Vagina (tissue), 2 donors: ENCODE data around the gene AQP12A. TPM values are rescaled to one million over a fixed set of nuclear protein-coding genes. Genes with fewer than 3 reads are reported as not detected.
"Not testable (repeated sequence)": the region's sequence is repeated elsewhere in the genome, so short reads cannot be mapped to it uniquely, and the experiment has no call there.

Experiments
- DNase-seq, 2 donors: peaks; one replicate each; pipeline ENCODE4 v3.0.0-alpha.2; 2017; ENCODE audit errors: extremely low spot score in 2 of 2
- H3K27ac ChIP-seq: fragments of 200-600 bp; sonication (generic); one replicate; pipeline ENCODE4 v1.5.1; 2019
- H3K27me3 ChIP-seq: fragments of 200-600 bp; sonication (generic); one replicate; pipeline ENCODE4 v1.5.1; 2019
- H3K36me3 ChIP-seq, 2 donors: fragments of 200-600 bp; sonication (generic); one replicate each; pipeline ENCODE4 v1.5.1; 2017 to 2019
- H3K4me1 ChIP-seq: fragments of 200-600 bp; sonication (generic); one replicate; pipeline ENCODE4 v1.5.1; 2019
- H3K4me3 ChIP-seq, 2 donors: fragments of 200-600 bp; sonication (generic); 1 replicate in 1 of 2; 2 replicates in 1 of 2; pipeline ENCODE4 v1.5.1; 2016 to 2019
- H3K9me3 ChIP-seq: fragments of 200-600 bp; sonication (generic); one replicate; pipeline ENCODE4 v1.5.1; 2019
- POLR2A ChIP-seq, 2 donors: fragments of 450-650 bp; IDR thresholded peaks; one replicate each; pipeline ENCODE4 v1.6.1; 2017; ENCODE audit warnings: antibody characterized with exemption in 2 of 2, mild to moderate bottlenecking in 2 of 2, moderate library complexity in 2 of 2
- POLR2AphosphoS5 ChIP-seq, 2 donors: sonication (generic); formaldehyde crosslinking; IDR thresholded peaks; one replicate each; pipeline ENCODE4 v1.9.0; 2017; ENCODE audit warnings: antibody characterized with exemption in 2 of 2, mild to moderate bottlenecking in 2 of 2, low read depth in 1 of 2; ENCODE audit not compliant: insufficient read depth in 1 of 2
- intact Hi-C: fragments of 100-400 bp; cut with DNase I; formaldehyde crosslinking; loops from one replicate; pipeline ENCODE4 v1.15.1; 2023
- total RNA-seq: library from RNA; depleted of rRNA; stranded (reverse); fragments of >200 nt; gene quantifications from one replicate; pipeline ENCODE4 v1.2.3, GENCODE V29; 2016
- TF ChIP-seq, protein P1 (sequence below), 3 experiments: fragments of 450-650 bp in 2 of 3; fragments of 200-600 bp in 1 of 3; sonication (generic) in 1 of 3; IDR thresholded peaks; one replicate each; pipeline ENCODE4 v1.5.1; 2017 to 2019; ENCODE audit warnings: antibody characterized with exemption in 3 of 3, mild to moderate bottlenecking in 2 of 3, moderate library complexity in 2 of 3

The AQP12A gene
- total RNA-seq, 1 donor from 2014 or later: not detected

DNA sequence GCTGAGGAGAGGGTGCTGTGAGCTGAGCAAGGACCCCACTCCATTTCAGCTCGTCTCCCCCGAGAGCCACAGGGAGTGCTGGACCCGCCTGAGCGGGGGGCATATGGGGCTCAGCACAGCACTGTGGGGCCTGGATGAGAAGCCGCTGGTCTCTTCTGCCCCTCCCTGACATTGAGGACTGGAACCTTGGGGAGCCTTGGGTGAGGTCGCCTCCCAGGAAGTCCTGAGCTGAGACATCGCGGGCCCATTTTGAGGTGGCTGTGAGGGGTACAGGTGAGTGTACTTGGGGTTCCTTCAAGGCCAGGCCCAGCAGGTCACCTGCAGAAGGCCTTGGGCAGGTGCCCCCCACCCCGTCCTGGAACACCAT lies 3.1 kb upstream of the AQP12A start:
- Histone ChIP-seq H3K27me3 (no peaks in the 10 kb centered on the region), H3K27ac (no peak overlapping the region), H3K9me3 (no peaks in the 10 kb centered on the region), H3K4me3 (no peak overlapping the region), H3K36me3 (no peaks in the 10 kb centered on the region), H3K4me1 (no peaks in the 10 kb centered on the region)
- peak; percentile 72 to 93 for DNase-seq
- TF ChIP-seq POLR2AphosphoS5 (IDR thresholded peaks at IDR 0.05; ENCODE audit: insufficient read depth in 1 of 2, low read depth in 1 of 2) (no peak), POLR2A (IDR thresholded peaks at IDR 0.05) (no peak)
- TF ChIP-seq, protein P1, sequence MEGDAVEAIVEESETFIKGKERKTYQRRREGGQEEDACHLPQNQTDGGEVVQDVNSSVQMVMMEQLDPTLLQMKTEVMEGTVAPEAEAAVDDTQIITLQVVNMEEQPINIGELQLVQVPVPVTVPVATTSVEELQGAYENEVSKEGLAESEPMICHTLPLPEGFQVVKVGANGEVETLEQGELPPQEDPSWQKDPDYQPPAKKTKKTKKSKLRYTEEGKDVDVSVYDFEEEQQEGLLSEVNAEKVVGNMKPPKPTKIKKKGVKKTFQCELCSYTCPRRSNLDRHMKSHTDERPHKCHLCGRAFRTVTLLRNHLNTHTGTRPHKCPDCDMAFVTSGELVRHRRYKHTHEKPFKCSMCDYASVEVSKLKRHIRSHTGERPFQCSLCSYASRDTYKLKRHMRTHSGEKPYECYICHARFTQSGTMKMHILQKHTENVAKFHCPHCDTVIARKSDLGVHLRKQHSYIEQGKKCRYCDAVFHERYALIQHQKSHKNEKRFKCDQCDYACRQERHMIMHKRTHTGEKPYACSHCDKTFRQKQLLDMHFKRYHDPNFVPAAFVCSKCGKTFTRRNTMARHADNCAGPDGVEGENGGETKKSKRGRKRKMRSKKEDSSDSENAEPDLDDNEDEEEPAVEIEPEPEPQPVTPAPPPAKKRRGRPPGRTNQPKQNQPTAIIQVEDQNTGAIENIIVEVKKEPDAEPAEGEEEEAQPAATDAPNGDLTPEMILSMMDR (IDR thresholded peaks at IDR 0.05): no peak
- intact Hi-C loops: no loop called here

DNA sequence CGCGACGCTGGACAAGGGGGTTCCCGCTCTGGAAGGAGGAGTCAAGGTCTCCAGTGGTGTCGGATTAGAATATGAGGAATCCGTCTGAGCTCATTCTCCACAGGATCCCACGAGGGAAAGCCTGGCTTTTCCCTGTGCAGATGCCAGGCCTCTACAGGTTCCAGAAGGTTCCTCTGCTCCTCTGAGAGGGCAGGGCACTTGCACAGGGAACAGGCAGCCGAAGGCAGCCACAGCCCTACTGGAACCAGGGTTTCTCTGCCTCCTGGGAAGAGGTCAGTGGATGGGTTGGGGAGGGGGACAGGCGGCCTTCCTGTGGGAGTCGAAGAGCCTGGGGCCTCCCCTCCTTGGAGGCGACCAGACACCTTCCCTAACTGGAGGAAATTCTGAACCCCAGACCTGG lies 1.7 kb upstream of the AQP12A start:
- no peak for DNase-seq
- no peaks in the 10 kb centered on the region for H3K27me3 ChIP-seq
- no peaks in the 10 kb centered on the region for H3K36me3 ChIP-seq
- H3K4me1 ChIP-seq: no peaks in the 10 kb centered on the region
- H3K9me3 ChIP-seq: no peaks in the 10 kb centered on the region
- intact Hi-C loops: no loop called here
- no peak overlapping the region for H3K4me3 ChIP-seq
- TF ChIP-seq POLR2AphosphoS5 (IDR thresholded peaks at IDR 0.05; ENCODE audit: insufficient read depth in 1 of 2, low read depth in 1 of 2) (no peak), POLR2A (IDR thresholded peaks at IDR 0.05) (no peak)
- TF ChIP-seq, protein P1 (IDR thresholded peaks at IDR 0.05): no peak
- H3K27ac ChIP-seq: no peak overlapping the region

DNA sequence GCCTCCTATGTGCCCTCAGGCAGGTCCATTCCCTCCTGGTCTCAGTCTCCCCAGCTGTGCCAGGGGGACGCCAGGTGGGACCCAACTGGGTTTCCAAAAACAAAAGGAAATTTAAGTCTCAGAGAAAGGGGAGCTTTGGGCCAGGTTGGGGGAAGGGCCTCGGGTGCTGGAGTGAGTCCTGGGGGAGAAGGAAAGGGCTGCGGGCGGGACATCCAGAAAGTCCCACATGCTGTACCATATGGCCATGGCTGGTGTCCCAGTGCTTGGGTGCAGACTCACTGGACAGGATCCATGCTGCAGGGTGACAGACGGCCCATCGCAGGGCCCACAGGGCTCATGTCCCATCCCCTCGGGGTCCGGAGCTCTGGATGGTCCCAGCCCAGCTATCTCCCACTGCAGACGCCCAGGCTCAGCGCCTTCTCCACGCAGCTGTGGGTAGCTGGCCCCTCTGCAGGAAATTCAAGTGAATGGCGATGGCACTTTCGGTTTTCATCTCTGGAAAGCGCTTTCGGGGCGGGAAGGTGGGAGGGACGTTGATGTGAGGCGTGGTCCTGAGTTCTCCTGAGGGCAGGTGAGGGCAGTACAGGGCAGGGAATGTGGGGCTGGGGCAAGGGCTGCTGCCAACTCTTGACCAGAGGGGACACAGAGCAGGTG lies 1.1 kb upstream of the AQP12A start:
- DNase-seq, H3K36me3 ChIP-seq, H3K9me3 ChIP-seq, H3K27me3 ChIP-seq, intact Hi-C loops, H3K27ac ChIP-seq, H3K4me3 ChIP-seq, H3K4me1 ChIP-seq: not testable (repeated sequence)

DNA sequence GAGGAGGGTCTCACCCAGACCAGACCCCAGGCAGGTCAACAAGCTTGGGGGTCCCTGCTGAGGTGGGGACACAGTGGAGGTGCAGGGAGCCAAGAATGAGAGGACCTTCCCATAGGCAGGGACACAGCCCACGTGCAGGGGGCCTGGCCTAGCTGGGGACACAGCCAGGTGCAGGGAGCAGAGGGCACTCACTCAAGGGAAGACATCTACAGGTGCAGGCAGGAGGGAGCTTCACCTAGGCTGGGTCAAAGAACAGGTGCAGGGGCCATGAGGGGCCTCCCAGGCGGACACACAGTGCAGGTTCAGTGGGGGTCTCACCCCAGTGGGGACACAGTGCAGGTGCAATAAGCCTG lies 615 bp upstream of the AQP12A start:
- H3K27ac ChIP-seq, H3K4me1 ChIP-seq, intact Hi-C loops, H3K36me3 ChIP-seq, DNase-seq, H3K4me3 ChIP-seq, H3K27me3 ChIP-seq, H3K9me3 ChIP-seq: not testable (repeated sequence)

DNA sequence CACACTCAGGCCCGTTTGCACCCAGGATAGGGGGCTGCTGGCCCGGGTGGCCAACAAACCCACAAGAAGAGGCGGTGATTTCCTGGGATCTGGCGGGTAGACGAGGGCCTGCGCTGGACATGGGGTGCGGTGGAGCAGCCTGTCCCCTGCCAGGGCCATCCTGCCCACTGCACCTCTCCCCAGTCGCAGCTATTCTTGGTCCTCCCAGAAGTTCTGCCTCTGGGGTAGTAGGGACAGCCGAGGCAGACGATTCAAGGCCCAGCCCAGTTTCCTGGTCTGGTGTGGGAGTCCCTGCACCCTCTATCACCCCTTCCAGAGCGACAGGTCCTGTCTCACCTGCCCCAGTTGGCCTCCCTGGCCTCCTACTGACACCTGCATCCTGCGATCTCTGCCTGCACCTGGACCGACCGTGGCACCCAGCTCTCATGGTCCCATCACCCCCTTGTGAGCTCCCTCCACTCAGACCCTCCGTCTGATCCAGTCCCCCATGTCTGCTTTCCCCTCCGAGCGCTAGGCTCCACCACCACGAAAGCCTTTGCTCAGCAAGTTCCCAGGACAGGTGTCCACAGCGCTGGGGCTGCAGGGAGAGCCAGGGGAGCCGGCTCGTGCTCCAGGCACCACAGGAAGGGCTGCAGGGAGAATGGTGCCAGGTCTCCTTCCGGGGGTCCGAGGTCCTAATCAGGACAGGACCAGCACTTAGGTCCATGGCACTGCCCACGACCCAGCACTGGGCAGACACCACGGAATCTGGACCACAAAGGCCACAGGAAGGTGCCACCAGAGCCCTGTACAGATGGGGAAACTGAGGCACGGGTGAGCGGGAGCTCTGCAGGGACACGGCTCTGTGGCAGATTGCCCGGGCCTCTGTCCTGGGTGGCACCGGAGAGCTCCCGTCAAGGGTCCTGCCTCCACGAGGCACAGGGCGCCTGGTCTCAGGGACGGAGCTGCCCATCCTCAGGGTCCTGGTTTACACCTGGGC lies 1.2 kb downstream of the AQP12A start:
- H3K36me3 ChIP-seq, H3K9me3 ChIP-seq, H3K4me1 ChIP-seq, intact Hi-C loops, H3K27ac ChIP-seq, H3K4me3 ChIP-seq, H3K27me3 ChIP-seq, DNase-seq: not testable (repeated sequence)

DNA sequence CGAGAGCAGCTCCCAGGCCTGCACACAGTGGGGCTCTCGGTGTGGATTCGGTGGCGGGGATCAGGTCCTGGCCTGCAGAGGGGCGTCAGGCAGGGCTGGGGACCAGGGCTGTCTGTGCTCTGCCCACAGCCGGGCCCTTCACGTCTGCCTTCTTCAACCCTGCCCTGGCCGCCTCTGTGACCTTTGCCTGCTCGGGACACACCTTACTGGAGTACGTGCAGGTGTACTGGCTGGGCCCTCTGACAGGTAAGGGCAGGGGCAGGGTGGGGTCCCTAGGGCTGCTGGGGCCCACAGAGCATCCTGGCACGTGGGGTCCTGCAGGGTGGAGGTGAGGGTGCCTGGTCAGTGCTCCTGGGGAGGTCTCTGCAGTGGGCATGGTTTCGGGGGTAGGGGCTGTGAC lies 2.6 kb downstream of the AQP12A start:
- H3K27me3 ChIP-seq, H3K4me3 ChIP-seq, DNase-seq, H3K4me1 ChIP-seq, H3K36me3 ChIP-seq, H3K27ac ChIP-seq, H3K9me3 ChIP-seq, intact Hi-C loops: not testable (repeated sequence)

DNA sequence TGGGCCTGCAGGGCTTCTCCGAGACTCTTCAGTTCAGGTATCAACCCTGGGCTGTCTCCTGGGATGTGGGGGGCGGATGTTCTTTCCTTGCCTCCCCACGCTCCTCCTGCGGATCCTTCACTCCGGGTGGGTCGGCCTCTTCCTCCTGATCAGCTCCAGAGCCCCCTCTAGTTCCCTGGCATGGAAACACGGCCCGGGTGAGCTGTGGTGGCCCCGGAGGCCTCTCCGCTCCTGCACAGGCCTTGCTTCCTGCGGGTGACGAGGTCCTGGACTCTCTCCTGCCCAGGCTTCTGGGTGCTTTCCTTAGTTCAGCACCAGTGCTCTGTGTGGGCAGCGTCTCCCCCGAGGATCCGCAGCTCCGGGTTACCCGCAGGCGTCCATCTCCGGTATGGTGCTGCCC lies 3.9 kb downstream of the AQP12A start:
- H3K27me3 ChIP-seq, H3K27ac ChIP-seq, DNase-seq, intact Hi-C loops, H3K4me3 ChIP-seq, H3K4me1 ChIP-seq, H3K9me3 ChIP-seq, H3K36me3 ChIP-seq: not testable (repeated sequence)

DNA sequence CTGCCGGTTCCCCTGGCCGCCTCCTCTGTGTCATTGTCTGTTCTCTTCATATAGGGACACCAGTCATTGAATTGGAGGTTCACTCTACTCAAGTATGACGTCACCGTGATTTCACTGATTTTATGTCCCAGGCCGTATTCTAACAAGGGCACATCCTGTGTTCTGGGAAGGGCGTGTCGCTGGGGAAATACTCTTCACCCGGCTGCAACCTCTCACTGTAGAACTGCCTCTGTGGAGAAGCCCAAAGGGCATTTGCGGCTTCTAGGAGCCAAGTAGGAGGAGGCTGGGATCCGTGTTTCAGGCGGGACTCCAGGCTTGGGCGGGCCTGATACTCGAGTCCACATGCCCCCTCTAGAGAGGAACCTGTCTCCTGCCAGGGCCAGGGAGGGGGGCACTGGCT lies 4.8 kb downstream of the AQP12A start:
- DNase-seq, H3K36me3 ChIP-seq, H3K4me3 ChIP-seq, H3K9me3 ChIP-seq, H3K27ac ChIP-seq, intact Hi-C loops, H3K27me3 ChIP-seq, H3K4me1 ChIP-seq: not testable (repeated sequence)

DNA sequence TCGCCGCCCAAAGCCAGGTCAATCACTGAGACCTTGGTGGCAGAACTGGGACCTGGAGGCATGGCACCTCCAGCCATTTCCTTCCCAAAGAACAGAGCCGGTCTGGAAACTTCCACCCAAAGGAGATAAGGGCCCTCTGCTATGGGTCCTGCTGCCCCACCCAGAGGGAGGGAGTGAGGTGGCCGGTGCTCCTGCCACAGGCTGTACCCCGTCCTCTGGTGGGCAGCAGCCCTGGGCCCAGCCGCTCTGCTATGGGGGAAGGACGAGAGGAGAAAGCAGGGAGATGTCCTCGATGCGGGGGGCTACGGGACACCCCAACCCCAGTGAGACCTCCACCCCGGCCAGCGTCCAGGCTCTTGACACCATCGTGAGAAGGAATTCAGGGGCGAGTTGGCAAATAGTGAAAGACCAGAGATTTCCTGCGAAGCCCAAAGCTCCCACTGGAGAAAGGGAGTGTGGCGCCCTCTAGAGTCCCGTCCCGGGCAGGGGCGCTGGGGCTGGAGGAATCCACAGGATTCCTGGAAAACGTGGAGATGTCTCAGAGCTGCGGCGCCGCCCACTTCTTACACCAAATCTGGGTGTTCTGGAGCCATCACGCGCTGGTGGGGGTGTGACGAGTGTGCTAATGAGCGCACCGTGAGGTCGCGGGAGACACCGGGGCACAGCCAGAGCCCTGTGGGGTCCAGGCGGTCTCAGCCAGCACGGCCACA lies 7.3 kb downstream of the AQP12A start:
- H3K27ac ChIP-seq, H3K27me3 ChIP-seq, DNase-seq, H3K9me3 ChIP-seq, intact Hi-C loops, H3K4me1 ChIP-seq, H3K36me3 ChIP-seq, H3K4me3 ChIP-seq: not testable (repeated sequence)

DNA sequence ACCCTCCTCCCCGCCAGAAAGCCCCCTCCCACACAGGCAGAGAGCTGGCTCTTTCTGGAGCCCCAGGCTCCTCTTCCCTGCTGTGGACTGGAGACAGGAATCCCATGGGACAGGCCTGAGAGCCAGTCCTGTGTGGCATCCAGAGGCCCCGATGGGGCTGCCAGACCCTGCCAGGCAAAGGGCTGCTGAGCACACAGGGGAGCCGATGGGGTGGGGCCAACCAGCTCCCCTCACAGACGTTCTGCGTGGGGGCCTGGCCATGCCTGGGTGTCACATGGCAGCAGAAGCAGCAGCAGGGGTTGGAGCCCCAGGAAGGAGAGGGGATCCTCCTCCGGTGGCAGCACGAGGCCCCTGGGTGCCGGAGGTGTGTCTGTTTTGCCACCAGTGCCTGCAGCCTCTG lies 8.2 kb downstream of the AQP12A start:
- DNase-seq, H3K27ac ChIP-seq, H3K36me3 ChIP-seq, H3K9me3 ChIP-seq, intact Hi-C loops, H3K4me1 ChIP-seq, H3K27me3 ChIP-seq, H3K4me3 ChIP-seq: not testable (repeated sequence)

DNA sequence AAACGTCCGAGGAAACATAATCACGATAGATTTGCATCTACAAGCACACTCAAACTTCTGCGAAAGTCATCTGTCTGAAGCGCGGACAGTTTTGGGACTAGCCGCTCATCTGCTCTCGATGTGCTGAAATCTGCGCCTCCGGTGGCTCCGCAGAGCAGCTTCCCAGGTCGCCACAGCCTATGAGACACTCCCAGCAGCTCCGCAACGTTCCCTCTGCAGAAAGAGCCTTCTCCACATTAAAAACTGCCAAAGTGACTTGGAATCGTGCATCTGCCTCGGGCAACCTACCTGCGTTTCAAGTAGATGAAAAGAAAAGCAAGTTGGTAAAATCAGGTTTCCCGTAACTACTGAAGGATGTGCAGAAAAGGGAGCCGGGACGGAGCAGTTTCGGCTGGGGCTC lies 8.9 kb downstream of the AQP12A start:
- H3K27me3 ChIP-seq, H3K4me1 ChIP-seq, H3K9me3 ChIP-seq, H3K4me3 ChIP-seq, intact Hi-C loops, DNase-seq, H3K36me3 ChIP-seq, H3K27ac ChIP-seq: not testable (repeated sequence)
